MM.1S (cell line): ENCODE results near the gene UBD.

Source experiments
- CTCF ChIP-seq: fragments of 300-600 bp; sonication (generic); IDR thresholded peaks from 2 replicates; pipeline ENCODE4 v1.5.1; 2016; ENCODE audit warnings: antibody characterized with exemption, low read length, mixed read lengths
- EZH2 ChIP-seq: fragments of 300-600 bp; sonication (generic); optimal IDR thresholded peaks from 2 replicates; pipeline ENCODE3; 2017; ENCODE audit warnings: low read depth, mild to moderate bottlenecking, antibody characterized with exemption, low read length, mixed read lengths

GRCh38 chr6:29532320-29532951, 27.1 kb downstream of the UBD start:
- TF ChIP-seq CTCF (no peak), EZH2 (no peak)
